H1 (cell line): ENCODE results near the gene CDCA5. TPM values are rescaled to one million over a fixed set of nuclear protein-coding genes. Genes with fewer than 3 reads are reported as not detected.

Experiments used
- microRNA-seq, 2 experiments: library from miRNA; unstranded; fragments of <30 nt; microRNA quantifications; one replicate each; pipeline versions ENCODE4 to v1.2.0, GENCODE V29; 2016 to 2020; ENCODE audit warnings: borderline microRNAs expressed in 2 of 2, borderline number of aligned reads in 2 of 2, borderline replicate concordance in 1 of 2
- polyA plus RNA-seq, 7 experiments: library from polyadenylated mRNA; depleted of rRNA in 3 of 7; stranded (reverse) in 5 of 7; unstranded in 2 of 7; fragments of >200 nt in 5 of 7; fragments of 200-250 nt in 2 of 7; gene quantifications; 1 replicate in 5 of 7; 2 replicates in 1 of 7; 4 replicates in 1 of 7; pipeline versions ENCODE4 v1.2.1 to v1.2.3, GENCODE V29; 2011 to 2013; ENCODE audit warnings: missing spikeins in 2 of 7, mixed read lengths in 2 of 7
- small RNA-seq: library from polyadenylated mRNA; stranded (forward); fragments of <200 nt; extraction: miRNeasy Mini kit (QIAGEN cat#:217004); gene quantifications from one replicate; pipeline ENCODE3, GENCODE V24; 2013; ENCODE audit not compliant: insufficient read depth
- total RNA-seq: library from RNA; stranded (reverse); fragmentation: NEBNext Ultra II Directional; extraction: Animal tissue kit (Norgen Biotek cat#: 25700); gene quantifications from 2 replicates; pipeline ENCODE4 v1.2.1, GENCODE V29; 2021

The CDCA5 gene
- total and polyA plus RNA-seq, 2 of the 8 experiments (the other 6 are each of a cell fraction or from before 2014, with no cell fraction given), result 39.2 to 87.0 TPM

Small RNA genes lying within 50 kb of the gene (microRNA-seq; reads per million reads assigned to microRNA genes)
- 0 reads per million in 2 experiments for gene MIR6751

Small RNA genes lying within 50 kb of the gene (small RNA-seq; reads per million reads assigned to genes)
- gene SNX15, result not detected

Other genes starting within 250 kb of the CDCA5 start
- 10.6 and 12.3 TPM in 2 replicates for gene CDC42BPG, start 239.4 kb downstream of the CDCA5 start, total RNA-seq
- gene CDC42BPG, start 239.4 kb downstream of the CDCA5 start, polyA plus RNA-seq (2011; rRNA removed), result 3.7 and 6.7 TPM in 2 replicates
- gene EHD1, start 205.4 kb downstream of the CDCA5 start, total RNA-seq, result 36.9 and 42.9 TPM in 2 replicates
- 31.5 and 54.0 TPM in 2 replicates for gene EHD1, start 205.4 kb downstream of the CDCA5 start, polyA plus RNA-seq (2011; rRNA removed)
- gene ATG2A, start 166.8 kb downstream of the CDCA5 start, total RNA-seq, result 20.9 and 22.1 TPM in 2 replicates
- gene ATG2A, start 166.8 kb downstream of the CDCA5 start, polyA plus RNA-seq (2011; rRNA removed), result 12.1 and 19.8 TPM in 2 replicates
- gene PPP2R5B, start 159.4 kb downstream of the CDCA5 start, total RNA-seq, result 5.1 and 5.8 TPM in 2 replicates
- 4.9 and 6.3 TPM in 2 replicates for gene PPP2R5B, start 159.4 kb downstream of the CDCA5 start, polyA plus RNA-seq (2011; rRNA removed)
- 0.97 and 1.5 TPM in 2 replicates for gene GPHA2, start 148.1 kb downstream of the CDCA5 start, total RNA-seq
- gene GPHA2, start 148.1 kb downstream of the CDCA5 start, polyA plus RNA-seq (2011; rRNA removed), result 4.4 and 5.4 TPM in 2 replicates
- gene MAJIN, start 111.9 kb downstream of the CDCA5 start, total RNA-seq, result not detected in 2 replicates
- not detected in 2 replicates for gene MAJIN, start 111.9 kb downstream of the CDCA5 start, polyA plus RNA-seq (2011; rRNA removed)
- 1.4 and 2.0 TPM in 2 replicates for gene BATF2, start 87.1 kb downstream of the CDCA5 start, total RNA-seq
- 3.1 and 4.6 TPM in 2 replicates for gene BATF2, start 87.1 kb downstream of the CDCA5 start, polyA plus RNA-seq (2011; rRNA removed)
- gene ARL2, start 69.9 kb downstream of the CDCA5 start, total RNA-seq, result 184 and 186 TPM in 2 replicates
- gene ARL2, start 69.9 kb downstream of the CDCA5 start, polyA plus RNA-seq (2011; rRNA removed), result 535 and 640 TPM in 2 replicates
- 18.3 and 19.6 TPM in 2 replicates for gene SNX15, start 56.6 kb downstream of the CDCA5 start, total RNA-seq
- gene SNX15, start 56.6 kb downstream of the CDCA5 start, polyA plus RNA-seq (2011; rRNA removed), result 13.0 and 20.2 TPM in 2 replicates
- gene SAC3D1, start 42.8 kb downstream of the CDCA5 start, total RNA-seq, result 19.4 and 23.3 TPM in 2 replicates
- 25.8 and 41.3 TPM in 2 replicates for gene SAC3D1, start 42.8 kb downstream of the CDCA5 start, polyA plus RNA-seq (2011; rRNA removed)
- 7.5 and 8.1 TPM in 2 replicates for gene NAALADL1, start 25.5 kb downstream of the CDCA5 start, total RNA-seq
- 9.9 and 12.6 TPM in 2 replicates for gene NAALADL1, start 25.5 kb downstream of the CDCA5 start, polyA plus RNA-seq (2011; rRNA removed)
- gene ZFPL1, start 182 bp upstream of the CDCA5 start, total RNA-seq, result 21.4 and 21.5 TPM in 2 replicates
- gene ZFPL1, start 182 bp upstream of the CDCA5 start, polyA plus RNA-seq (2011; rRNA removed), result 76.8 and 103 TPM in 2 replicates
- gene VPS51, start 12.2 kb upstream of the CDCA5 start, total RNA-seq, result 97.4 and 108 TPM in 2 replicates
- gene VPS51, start 12.2 kb upstream of the CDCA5 start, polyA plus RNA-seq (2011; rRNA removed), result 142 and 193 TPM in 2 replicates
- gene TM7SF2, start 27.8 kb upstream of the CDCA5 start, total RNA-seq, result 40.1 and 42.4 TPM in 2 replicates
- gene TM7SF2, start 27.8 kb upstream of the CDCA5 start, polyA plus RNA-seq (2011; rRNA removed), result 96.0 and 141 TPM in 2 replicates
- 13.0 and 14.8 TPM in 2 replicates for gene ZNHIT2, start 33.7 kb upstream of the CDCA5 start, total RNA-seq
- 16.1 and 23.4 TPM in 2 replicates for gene ZNHIT2, start 33.7 kb upstream of the CDCA5 start, polyA plus RNA-seq (2011; rRNA removed)
- 860 and 896 TPM in 2 replicates for gene FAU, start 38.1 kb upstream of the CDCA5 start, total RNA-seq
- gene FAU, start 38.1 kb upstream of the CDCA5 start, polyA plus RNA-seq (2011; rRNA removed), result 826 and 846 TPM in 2 replicates
- gene MRPL49, start 38.3 kb upstream of the CDCA5 start, total RNA-seq, result 54.0 and 55.3 TPM in 2 replicates
- gene MRPL49, start 38.3 kb upstream of the CDCA5 start, polyA plus RNA-seq (2011; rRNA removed), result 77.8 and 84.8 TPM in 2 replicates
- 29.4 and 34.0 TPM in 2 replicates for gene SYVN1, start 50.5 kb upstream of the CDCA5 start, total RNA-seq
- gene SYVN1, start 50.5 kb upstream of the CDCA5 start, polyA plus RNA-seq (2011; rRNA removed), result 27.8 and 37.5 TPM in 2 replicates
- not detected in 2 replicates for gene SPDYC, start 86.2 kb upstream of the CDCA5 start, total RNA-seq
- 0.15 and 0.31 TPM in 2 replicates for gene SPDYC, start 86.2 kb upstream of the CDCA5 start, polyA plus RNA-seq (2011; rRNA removed)
- 194 and 200 TPM in 2 replicates for gene CAPN1, start 97.9 kb upstream of the CDCA5 start, total RNA-seq
- gene CAPN1, start 97.9 kb upstream of the CDCA5 start, polyA plus RNA-seq (2011; rRNA removed), result 233 and 337 TPM in 2 replicates
- 31.2 and 34.6 TPM in 2 replicates for gene POLA2, start 177.9 kb upstream of the CDCA5 start, total RNA-seq
- 48.1 and 55.9 TPM in 2 replicates for gene POLA2, start 177.9 kb upstream of the CDCA5 start, polyA plus RNA-seq (2011; rRNA removed)
- gene CDC42EP2, start 230.8 kb upstream of the CDCA5 start, total RNA-seq, result 11.7 and 11.8 TPM in 2 replicates
- gene CDC42EP2, start 230.8 kb upstream of the CDCA5 start, polyA plus RNA-seq (2011; rRNA removed), result 13.3 and 19.4 TPM in 2 replicates
- 67.2 and 79.2 TPM in 2 replicates for gene DPF2, start 249.8 kb upstream of the CDCA5 start, total RNA-seq
- 53.6 and 88.1 TPM in 2 replicates for gene DPF2, start 249.8 kb upstream of the CDCA5 start, polyA plus RNA-seq (2011; rRNA removed)